HEK293 (cell line): ENCODE data around the gene ANO9.

Source experiments
- CTCF ChIA-PET: fragments of 350-600 bp; formaldehyde crosslinking; extraction: SDS; loops from one replicate; lab custom pipeline; 2021; ENCODE audit warnings: antibody characterized with exemption; lab: Yijun Ruan, JAX
- POLR2A ChIA-PET: fragments of 300-600 bp; formaldehyde crosslinking; extraction: SDS; loops from one replicate; lab custom pipeline; 2020; ENCODE audit warnings: antibody characterized with exemption, inconsistent platforms; lab: Yijun Ruan, JAX
- H3K27ac ChIP-seq: fragments of 200-500 bp; sonication (Bioruptor generic); 2 replicates; pipeline ENCODE4 v1.5.1; 2014; ENCODE audit warnings: low read depth, low read length, control low read depth, inconsistent platforms; ENCODE audit errors: extremely low read depth
- H3K36me3 ChIP-seq, 2 experiments: fragments of 200-500 bp in 1 of 2; sonication (Bioruptor generic) in 1 of 2; 1 replicate in 1 of 2; 2 replicates in 1 of 2; pipeline ENCODE4 v1.5.1; 2014 to 2017; ENCODE audit warnings: inconsistent platforms in 2 of 2, low read length in 2 of 2; ENCODE audit not compliant: control insufficient read depth in 2 of 2, insufficient read depth in 1 of 2
- H3K4me1 ChIP-seq: fragments of 200-500 bp; sonication (Bioruptor generic); 2 replicates; pipeline ENCODE4 v1.5.1; 2014; ENCODE audit warnings: mild to moderate bottlenecking, low read length, inconsistent platforms; ENCODE audit not compliant: control insufficient read depth, insufficient read depth
- H3K4me3 ChIP-seq: 2 replicates; pipeline ENCODE4 v1.5.1; 2011; ENCODE audit warnings: low read depth, mild to moderate bottlenecking, control low read depth, low read length, moderate library complexity
- H3K9me3 ChIP-seq: fragments of 200-500 bp; sonication (Bioruptor generic); 2 replicates; pipeline ENCODE4 v1.5.1; 2014; ENCODE audit warnings: low read depth, low read length, inconsistent platforms; ENCODE audit not compliant: control insufficient read depth, insufficient read depth
- MZF1 ChIP-seq: fragments of 450-650 bp; formaldehyde crosslinking; IDR thresholded peaks from 2 replicates; pipeline ENCODE4 v1.5.1; 2017; ENCODE audit warnings: missing biosample characterization, missing genetic modification characterization, borderline replicate concordance
- RBAK ChIP-seq: fragments of 450-650 bp; formaldehyde crosslinking; IDR thresholded peaks from 2 replicates; pipeline ENCODE4 v1.5.1; 2016; ENCODE audit warnings: missing biosample characterization, missing genetic modification characterization
- REPIN1 ChIP-seq: fragments of 450-650 bp; formaldehyde crosslinking; IDR thresholded peaks from 2 replicates; pipeline ENCODE4 v1.5.1; 2017; ENCODE audit warnings: missing biosample characterization, missing genetic modification characterization, low read depth
- SP7 ChIP-seq: fragments of 450-650 bp; formaldehyde crosslinking; IDR thresholded peaks from 2 replicates; pipeline ENCODE4 v1.5.1; 2016; ENCODE audit warnings: missing biosample characterization, missing genetic modification characterization
- YY2 ChIP-seq: fragments of 450-650 bp; formaldehyde crosslinking; IDR thresholded peaks from 2 replicates; pipeline ENCODE4 v1.5.1; 2016; ENCODE audit warnings: missing biosample characterization, missing genetic modification characterization
- ZIC2 ChIP-seq: fragments of 450-650 bp; formaldehyde crosslinking; IDR thresholded peaks from 2 replicates; pipeline ENCODE4 v1.5.1; 2016; ENCODE audit warnings: missing biosample characterization, missing genetic modification characterization
- ZNF169 ChIP-seq: fragments of 450-650 bp; formaldehyde crosslinking; IDR thresholded peaks from 2 replicates; pipeline ENCODE4 v1.5.1; 2016; ENCODE audit warnings: missing biosample characterization, missing genetic modification characterization
- ZNF184 ChIP-seq: fragments of 450-650 bp; IDR thresholded peaks from 2 replicates; pipeline ENCODE4 v1.5.1; 2018; ENCODE audit warnings: missing biosample characterization, mild to moderate bottlenecking, missing genetic modification characterization
- ZNF324 ChIP-seq: fragments of 450-650 bp; formaldehyde crosslinking; IDR thresholded peaks from 2 replicates; pipeline ENCODE4 v1.5.1; 2016; ENCODE audit warnings: missing biosample characterization, missing genetic modification characterization
- ZNF394 ChIP-seq: fragments of 450-650 bp; formaldehyde crosslinking; IDR thresholded peaks from 2 replicates; pipeline ENCODE4 v1.5.1; 2016; ENCODE audit warnings: missing biosample characterization, missing genetic modification characterization, mild to moderate bottlenecking, moderate library complexity, borderline replicate concordance
- ZNF416 ChIP-seq: fragments of 450-650 bp; formaldehyde crosslinking; IDR thresholded peaks from 2 replicates; pipeline ENCODE4 v1.5.1; 2016; ENCODE audit warnings: missing biosample characterization, missing genetic modification characterization
- ZNF426 ChIP-seq: fragments of 450-650 bp; formaldehyde crosslinking; IDR thresholded peaks from 2 replicates; pipeline ENCODE4 v1.5.1; 2017; ENCODE audit warnings: missing biosample characterization, missing genetic modification characterization, mild to moderate bottlenecking, inconsistent platforms, moderate library complexity
- ZNF558 ChIP-seq: fragments of 450-650 bp; formaldehyde crosslinking; IDR thresholded peaks from 2 replicates; pipeline ENCODE4 v1.5.1; 2016; ENCODE audit warnings: missing biosample characterization, missing genetic modification characterization
- ZNF747 ChIP-seq: fragments of 450-650 bp; formaldehyde crosslinking; IDR thresholded peaks from 2 replicates; pipeline ENCODE4 v1.5.1; 2016; ENCODE audit warnings: missing biosample characterization, missing genetic modification characterization
- ZNF830 ChIP-seq: fragments of 450-650 bp; IDR thresholded peaks from 2 replicates; pipeline ENCODE4 v1.5.0; 2018; ENCODE audit warnings: missing biosample characterization, missing genetic modification characterization, low read depth, mild to moderate bottlenecking, moderate library complexity
- ZNF837 ChIP-seq: fragments of 450-650 bp; formaldehyde crosslinking; IDR thresholded peaks from 2 replicates; pipeline ENCODE4 v1.5.1; 2016; ENCODE audit warnings: missing biosample characterization, missing genetic modification characterization
- ZSCAN16 ChIP-seq: fragments of 450-650 bp; formaldehyde crosslinking; IDR thresholded peaks from 2 replicates; pipeline ENCODE4 v1.5.1; 2016; ENCODE audit warnings: missing biosample characterization, missing genetic modification characterization
- ZSCAN30 ChIP-seq: fragments of 450-650 bp; IDR thresholded peaks from 2 replicates; pipeline ENCODE4 v1.5.1; 2018; ENCODE audit warnings: missing biosample characterization, mild to moderate bottlenecking, missing genetic modification characterization, moderate library complexity
- TF ChIP-seq, protein P1 (sequence below): fragments of 450-650 bp; formaldehyde crosslinking; IDR thresholded peaks from 2 replicates; pipeline ENCODE4 v1.5.1; 2017; ENCODE audit warnings: missing biosample characterization, missing genetic modification characterization
- TF ChIP-seq, protein P2 (sequence below): fragments of 450-650 bp; formaldehyde crosslinking; IDR thresholded peaks from 2 replicates; pipeline ENCODE4 v1.5.1; 2016; ENCODE audit warnings: missing biosample characterization, missing genetic modification characterization

Gene ANO9

DNA sequence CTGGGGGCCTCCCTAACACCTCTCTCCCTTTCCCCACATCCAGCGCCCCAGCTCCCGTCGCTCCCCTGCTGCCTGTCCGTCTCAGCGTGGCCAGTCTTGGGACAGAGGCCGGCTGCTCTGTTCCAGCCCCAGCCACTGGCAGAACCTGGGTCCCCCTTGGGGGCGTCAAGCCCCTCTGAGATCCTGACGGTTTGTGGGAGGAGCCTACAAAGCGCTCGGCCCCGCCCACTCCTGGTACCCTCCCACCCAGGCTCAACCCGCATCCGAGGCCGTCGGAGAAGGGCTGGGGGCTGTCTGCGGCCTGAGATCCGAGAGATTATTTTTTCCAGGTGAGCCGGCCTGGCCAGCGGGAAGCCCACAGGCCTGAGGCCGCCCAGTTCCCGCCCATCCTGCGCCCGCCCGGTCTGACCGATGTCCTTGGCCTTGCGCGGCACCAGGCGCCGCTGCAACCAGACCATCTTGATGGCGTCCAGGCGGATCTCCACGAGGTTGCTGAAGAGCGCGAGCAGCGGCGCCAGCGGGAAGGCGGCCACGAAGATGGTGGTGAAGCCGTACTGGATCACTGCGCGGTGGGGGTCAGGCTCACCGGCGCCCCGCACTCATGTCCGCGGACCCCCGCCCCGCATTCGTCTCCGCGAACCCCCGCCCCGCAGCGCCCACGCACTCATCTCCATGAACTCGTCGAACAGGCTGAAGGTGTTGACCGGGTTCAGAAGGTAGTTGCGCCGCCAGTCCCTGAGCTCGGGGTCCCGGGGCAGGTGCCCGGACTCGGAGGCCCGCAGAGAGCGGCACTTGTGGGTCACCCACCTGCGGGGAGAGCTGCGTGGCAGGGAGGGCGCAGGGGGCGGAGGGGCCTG, 21.5 kb downstream of the ANO9 start (continued):
- TF ChIP-seq, protein P1, sequence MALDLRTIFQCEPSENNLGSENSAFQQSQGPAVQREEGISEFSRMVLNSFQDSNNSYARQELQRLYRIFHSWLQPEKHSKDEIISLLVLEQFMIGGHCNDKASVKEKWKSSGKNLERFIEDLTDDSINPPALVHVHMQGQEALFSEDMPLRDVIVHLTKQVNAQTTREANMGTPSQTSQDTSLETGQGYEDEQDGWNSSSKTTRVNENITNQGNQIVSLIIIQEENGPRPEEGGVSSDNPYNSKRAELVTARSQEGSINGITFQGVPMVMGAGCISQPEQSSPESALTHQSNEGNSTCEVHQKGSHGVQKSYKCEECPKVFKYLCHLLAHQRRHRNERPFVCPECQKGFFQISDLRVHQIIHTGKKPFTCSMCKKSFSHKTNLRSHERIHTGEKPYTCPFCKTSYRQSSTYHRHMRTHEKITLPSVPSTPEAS (tag by site-specific recombination): no peak
- TF ChIP-seq ZNF830 (tag by site-specific recombination) (no peak), ZSCAN16 (tag by site-specific recombination) (no peak), YY2 (no peak), RBAK (tag by site-specific recombination) (no peak)
- TF ChIP-seq, all 188 proteins: peak for 0

DNA sequence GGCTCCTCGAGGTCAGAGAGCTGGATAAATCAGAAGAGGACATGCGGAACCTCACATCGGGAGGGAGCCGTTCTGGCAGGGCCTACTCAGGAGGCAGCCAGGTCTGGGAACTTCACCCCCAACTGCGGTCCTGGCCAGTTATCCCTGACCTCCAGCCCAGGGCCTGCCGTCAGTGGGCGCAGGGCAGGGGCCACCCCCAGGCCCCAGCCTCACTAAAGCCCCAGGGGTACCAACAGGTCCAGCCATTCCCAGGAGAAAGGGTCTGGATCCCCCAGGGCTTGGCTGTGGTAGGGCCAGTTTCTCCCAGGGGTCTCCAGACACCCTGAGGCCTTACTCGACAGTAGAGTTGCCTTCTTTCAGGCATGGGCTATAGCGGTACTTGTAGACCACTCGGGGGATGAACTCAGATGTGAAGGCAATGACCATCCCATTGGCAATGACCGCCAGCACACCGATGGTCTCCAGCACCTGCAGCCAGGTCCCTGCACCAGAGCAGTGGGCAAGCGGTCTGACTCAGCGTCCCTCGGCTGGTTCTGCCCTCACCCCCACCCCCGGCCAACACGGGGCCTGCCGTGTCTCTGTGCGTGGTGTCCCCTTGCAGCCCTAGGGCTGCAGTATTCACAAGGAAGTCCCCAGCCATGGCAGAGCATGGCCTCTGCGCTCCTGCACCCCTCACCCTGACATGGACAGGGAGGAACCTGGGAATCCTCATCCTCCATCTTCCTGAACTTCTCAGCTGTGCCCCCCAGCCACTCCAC, 22.4 kb downstream of the ANO9 start:
- CTCF ChIA-PET: no interaction called here
- TF ChIP-seq ZNF394 (no peak), ZNF747 (tag by site-specific recombination) (no peak), ZNF837 (tag by site-specific recombination) (no peak)
- Histone ChIP-seq H3K36me3 (no peaks in the 10 kb centered on the region), H3K27ac (no peak overlapping the region), H3K4me3 (no peak overlapping the region), H3K4me1 (no peaks in the 10 kb centered on the region), H3K9me3 (no peaks in the 10 kb centered on the region)
- POLR2A ChIA-PET: no interaction called here

DNA sequence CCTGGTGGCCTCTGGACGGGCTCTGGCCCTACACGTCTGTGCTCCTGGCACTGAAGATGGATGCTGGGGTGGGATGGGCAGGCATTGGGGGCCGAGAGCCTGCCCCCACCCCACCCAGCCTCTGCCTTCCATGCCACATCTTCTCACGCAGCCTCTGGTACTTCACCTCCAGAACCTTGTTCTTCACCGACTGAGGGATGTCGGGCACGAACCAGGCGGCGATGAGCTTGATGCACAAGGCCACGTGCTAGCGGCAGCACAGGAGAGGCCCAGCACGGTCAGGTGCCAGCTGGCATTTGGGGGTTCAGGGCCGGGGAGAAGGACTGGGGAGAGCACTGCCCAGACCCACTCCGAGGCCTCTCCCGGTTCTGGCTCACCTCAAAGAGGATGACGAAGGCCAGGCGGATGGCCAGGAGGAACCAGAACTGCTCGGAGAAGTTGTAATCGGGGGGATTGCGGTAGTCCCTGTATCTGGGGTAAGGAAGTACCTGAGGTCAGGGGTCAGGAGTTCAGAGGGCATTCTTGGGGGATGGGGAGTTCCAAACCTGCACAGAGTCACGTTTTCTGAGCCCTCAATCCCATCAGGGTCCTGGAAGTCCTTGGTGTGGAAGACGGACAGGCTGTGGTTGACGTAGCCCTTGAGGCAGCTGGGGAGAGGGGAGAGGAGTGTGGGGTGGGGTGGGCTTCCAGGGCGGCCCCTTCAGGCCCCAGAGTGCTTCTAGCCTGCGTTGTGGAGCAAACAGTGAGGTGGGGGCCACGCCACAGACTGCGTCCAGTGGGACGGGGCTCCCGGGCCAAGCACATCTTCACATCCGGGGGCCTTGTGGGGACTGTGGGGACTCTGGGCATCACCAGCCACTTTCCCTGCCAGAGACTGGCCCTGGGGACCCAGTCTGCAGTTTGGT, 23.2 kb downstream of the ANO9 start:
- H3K4me3 ChIP-seq: no peak overlapping the region
- H3K27ac ChIP-seq: no peak overlapping the region
- TF ChIP-seq REPIN1 (tag by site-specific recombination) (no peak), MZF1 (no peak), ZNF558 (no peak), ZNF169 (tag by site-specific recombination) (no peak), SP7 (tag by site-specific recombination) (no peak), ZSCAN30 (no peak), ZIC2 (tag by site-specific recombination) (no peak), ZNF184 (no peak), ZNF416 (no peak), ZSCAN16 (tag by site-specific recombination) (no peak), ZNF324 (tag by site-specific recombination) (no peak), ZNF426 (tag by site-specific recombination) (no peak)
- TF ChIP-seq, protein P2, sequence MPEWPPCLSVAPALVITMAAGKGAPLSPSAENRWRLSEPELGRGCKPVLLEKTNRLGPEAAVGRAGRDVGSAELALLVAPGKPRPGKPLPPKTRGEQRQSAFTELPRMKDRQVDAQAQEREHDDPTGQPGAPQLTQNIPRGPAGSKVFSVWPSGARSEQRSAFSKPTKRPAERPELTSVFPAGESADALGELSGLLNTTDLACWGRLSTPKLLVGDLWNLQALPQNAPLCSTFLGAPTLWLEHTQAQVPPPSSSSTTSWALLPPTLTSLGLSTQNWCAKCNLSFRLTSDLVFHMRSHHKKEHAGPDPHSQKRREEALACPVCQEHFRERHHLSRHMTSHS (tag by site-specific recombination): no peak
- TF ChIP-seq, protein P1 (tag by site-specific recombination): no peak
- no peaks in the 10 kb centered on the region for H3K4me1 ChIP-seq
- ChIA-PET CTCF (no interaction called here), POLR2A (interaction anchor here (1.3 kb wide), 1 partner anchor 11 kb away, joined by 3 read pairs; no protein-coding TSS in a partner anchor)
- no peaks in the 10 kb centered on the region for H3K36me3 ChIP-seq
- no peaks in the 10 kb centered on the region for H3K9me3 ChIP-seq
